Measurements from ENCODE around the gene MPP7.

DNA sequence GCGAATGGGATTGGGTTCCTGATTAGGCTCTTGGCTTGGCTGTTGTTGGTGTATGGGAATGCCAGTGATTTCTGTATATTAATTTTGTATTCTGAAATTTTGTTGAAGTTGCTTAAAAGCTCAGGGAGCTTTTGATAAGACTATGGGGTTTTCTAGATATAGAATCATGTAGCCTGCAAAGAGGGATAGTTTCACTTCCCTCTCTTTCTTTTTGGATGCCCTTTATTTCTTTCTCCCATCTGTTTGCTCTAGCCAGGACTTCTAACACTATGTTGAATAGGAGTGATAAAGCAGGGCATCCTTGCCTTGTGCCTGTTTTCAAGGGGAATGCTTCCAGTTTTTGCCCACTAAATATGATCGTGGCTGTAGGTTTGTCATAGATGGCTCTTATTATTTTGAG is 40.4 kb upstream of the MPP7 start:
- TF ChIP-seq, protein P1, sequence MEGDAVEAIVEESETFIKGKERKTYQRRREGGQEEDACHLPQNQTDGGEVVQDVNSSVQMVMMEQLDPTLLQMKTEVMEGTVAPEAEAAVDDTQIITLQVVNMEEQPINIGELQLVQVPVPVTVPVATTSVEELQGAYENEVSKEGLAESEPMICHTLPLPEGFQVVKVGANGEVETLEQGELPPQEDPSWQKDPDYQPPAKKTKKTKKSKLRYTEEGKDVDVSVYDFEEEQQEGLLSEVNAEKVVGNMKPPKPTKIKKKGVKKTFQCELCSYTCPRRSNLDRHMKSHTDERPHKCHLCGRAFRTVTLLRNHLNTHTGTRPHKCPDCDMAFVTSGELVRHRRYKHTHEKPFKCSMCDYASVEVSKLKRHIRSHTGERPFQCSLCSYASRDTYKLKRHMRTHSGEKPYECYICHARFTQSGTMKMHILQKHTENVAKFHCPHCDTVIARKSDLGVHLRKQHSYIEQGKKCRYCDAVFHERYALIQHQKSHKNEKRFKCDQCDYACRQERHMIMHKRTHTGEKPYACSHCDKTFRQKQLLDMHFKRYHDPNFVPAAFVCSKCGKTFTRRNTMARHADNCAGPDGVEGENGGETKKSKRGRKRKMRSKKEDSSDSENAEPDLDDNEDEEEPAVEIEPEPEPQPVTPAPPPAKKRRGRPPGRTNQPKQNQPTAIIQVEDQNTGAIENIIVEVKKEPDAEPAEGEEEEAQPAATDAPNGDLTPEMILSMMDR (IDR thresholded peaks at IDR 0.05), result no peak
- TF ChIP-seq POLR2A (IDR thresholded peaks at IDR 0.05), result no peak
